ENCODE data around the gene CTIF. TPM values are rescaled to one million over a fixed set of nuclear protein-coding genes. Genes with fewer than 3 reads are reported as not detected.

CTIF gene
- total RNA-seq, 2 experiments from 2014 or later = 0.06 to 0.38 TPM

DNA sequence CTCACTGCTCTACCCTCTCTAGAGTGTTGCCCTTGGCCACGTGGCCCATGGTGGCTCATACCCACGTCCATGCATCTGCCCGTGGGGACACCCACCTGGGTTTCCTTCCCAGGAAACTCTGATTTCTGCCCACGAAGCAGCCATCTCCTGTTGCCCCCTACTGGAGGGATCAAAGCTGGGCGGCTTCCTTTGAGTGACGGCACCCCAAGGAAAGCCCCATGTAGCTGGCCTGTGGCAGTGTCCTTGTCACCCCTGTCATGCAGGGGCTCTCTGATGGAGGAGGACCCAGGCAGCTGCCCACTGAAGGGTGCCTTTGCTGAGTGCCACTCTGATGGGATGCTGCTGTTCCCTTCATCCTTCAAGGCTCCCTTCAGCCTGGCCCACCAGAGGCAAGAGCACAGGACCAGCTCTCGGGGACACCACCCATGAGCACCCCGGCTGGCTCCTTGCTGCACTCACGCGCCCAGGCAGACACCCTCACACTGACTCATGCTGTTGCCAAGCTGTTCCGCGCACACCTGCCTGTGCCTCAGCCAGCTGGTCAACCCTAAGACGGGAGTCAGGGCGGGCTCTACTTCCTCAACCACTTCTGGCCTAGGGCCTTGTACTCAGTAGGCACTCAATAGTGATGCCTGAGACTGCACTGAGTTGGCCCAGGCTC, 101.1 kb downstream of the CTIF start:
- Histone ChIP-seq H3K4me2 (ENCODE audit: low read length) (no peak overlapping the region), H3K36me3 (ENCODE audit: insufficient read depth, low read length) (no peaks in the 10 kb centered on the region), H2AFZ (ENCODE audit: low read length) (no peak overlapping the region), H3K9me3 (ENCODE audit: low read length) (no peaks in the 10 kb centered on the region), H3K4me3 (ENCODE audit: low read depth, low read length, poor library complexity, severe bottlenecking) (no peak overlapping the region), H3K27ac (ENCODE audit: low read depth, low read length, poor library complexity, severe bottlenecking) (no peak overlapping the region), H3K79me2 (ENCODE audit: insufficient read depth, low read depth, low read length) (no peaks in the 10 kb centered on the region), H3K4me1 (ENCODE audit: insufficient read depth, low read length, poor library complexity, severe bottlenecking) (peaks cover 14% of the 10 kb centered on the region), H4K20me1 (ENCODE audit: insufficient read depth, low read length) (no peaks in the 10 kb centered on the region), H3K9me2 (ENCODE audit: insufficient read depth, low read length) (no peaks in the 10 kb centered on the region)
- DNase-seq (ENCODE audit: low spot score) = no peak
- TF ChIP-seq, protein P1, sequence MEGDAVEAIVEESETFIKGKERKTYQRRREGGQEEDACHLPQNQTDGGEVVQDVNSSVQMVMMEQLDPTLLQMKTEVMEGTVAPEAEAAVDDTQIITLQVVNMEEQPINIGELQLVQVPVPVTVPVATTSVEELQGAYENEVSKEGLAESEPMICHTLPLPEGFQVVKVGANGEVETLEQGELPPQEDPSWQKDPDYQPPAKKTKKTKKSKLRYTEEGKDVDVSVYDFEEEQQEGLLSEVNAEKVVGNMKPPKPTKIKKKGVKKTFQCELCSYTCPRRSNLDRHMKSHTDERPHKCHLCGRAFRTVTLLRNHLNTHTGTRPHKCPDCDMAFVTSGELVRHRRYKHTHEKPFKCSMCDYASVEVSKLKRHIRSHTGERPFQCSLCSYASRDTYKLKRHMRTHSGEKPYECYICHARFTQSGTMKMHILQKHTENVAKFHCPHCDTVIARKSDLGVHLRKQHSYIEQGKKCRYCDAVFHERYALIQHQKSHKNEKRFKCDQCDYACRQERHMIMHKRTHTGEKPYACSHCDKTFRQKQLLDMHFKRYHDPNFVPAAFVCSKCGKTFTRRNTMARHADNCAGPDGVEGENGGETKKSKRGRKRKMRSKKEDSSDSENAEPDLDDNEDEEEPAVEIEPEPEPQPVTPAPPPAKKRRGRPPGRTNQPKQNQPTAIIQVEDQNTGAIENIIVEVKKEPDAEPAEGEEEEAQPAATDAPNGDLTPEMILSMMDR (conservative IDR thresholded peaks at IDR 0.05; ENCODE audit: low read length) = peak; percentile 60
- TF ChIP-seq EZH2phosphoT487 (IDR thresholded peaks at IDR 0.05; ENCODE audit: borderline replicate concordance, low read depth, low read length) = no peak
- ChIA-PET POLR2A (no interaction called here), CTCF (ENCODE audit: unreplicated experiment) (no interaction called here)
- no TSS peak for BruUV-seq (replicated peaks)
- intact Hi-C loops (cut with micrococcal nuclease; ENCODE audit: unreplicated experiment) = no loop called here

DNA sequence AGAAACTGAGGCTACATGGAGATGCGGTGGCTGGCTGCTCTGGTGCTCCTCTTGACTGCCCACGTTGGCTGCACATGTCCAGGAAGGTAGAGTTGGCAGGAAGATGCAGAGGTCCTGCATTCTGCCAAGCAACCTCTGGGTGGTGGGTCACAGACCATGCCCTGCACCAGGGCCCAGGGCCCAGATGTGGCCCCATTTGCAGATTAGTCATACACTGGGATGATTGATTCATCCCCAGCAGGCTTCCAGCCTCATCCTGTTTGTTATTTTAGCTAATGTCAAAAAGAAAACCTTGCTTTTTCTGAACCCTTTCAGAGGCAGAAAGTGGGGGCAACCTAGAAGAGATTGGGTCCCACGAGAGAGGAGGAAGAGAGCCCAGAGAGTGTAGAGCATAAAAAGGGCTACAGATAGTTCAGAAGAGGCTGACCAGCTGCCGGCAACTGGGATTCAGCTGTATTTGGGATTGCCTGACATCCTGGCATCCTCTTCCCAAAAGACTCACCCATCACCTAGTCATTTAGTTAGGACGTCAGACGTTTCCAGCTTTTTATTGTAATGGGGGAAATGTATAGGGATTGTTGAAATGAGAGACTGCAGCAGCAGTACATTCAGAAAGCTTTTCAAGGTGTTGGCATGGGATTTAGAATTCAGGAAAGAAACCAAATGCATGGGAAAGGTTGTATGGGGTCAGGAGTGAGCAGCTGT, 101.9 kb downstream of the CTIF start:
- intact Hi-C loops (cut with micrococcal nuclease; ENCODE audit: unreplicated experiment) = no loop called here
- H3K4me3 ChIP-seq (ENCODE audit: low read depth, low read length, poor library complexity, severe bottlenecking) = no peak overlapping the region
- H3K4me2 ChIP-seq (ENCODE audit: low read length) = no peak overlapping the region
- no peaks in the 10 kb centered on the region for H3K79me2 ChIP-seq (ENCODE audit: insufficient read depth, low read depth, low read length)
- H3K9me3 ChIP-seq (ENCODE audit: low read length) = no peaks in the 10 kb centered on the region
- BruUV-seq (replicated peaks) = no TSS peak
- POLR2A ChIA-PET = no interaction called here
- H3K27ac ChIP-seq (ENCODE audit: low read depth, low read length, poor library complexity, severe bottlenecking) = no peak overlapping the region
- H3K4me1 ChIP-seq (ENCODE audit: insufficient read depth, low read length, poor library complexity, severe bottlenecking) = peaks cover 14% of the 10 kb centered on the region
- H4K20me1 ChIP-seq (ENCODE audit: insufficient read depth, low read length) = no peaks in the 10 kb centered on the region
- H3K9me2 ChIP-seq (ENCODE audit: insufficient read depth, low read length) = no peaks in the 10 kb centered on the region
- no peaks in the 10 kb centered on the region for H3K36me3 ChIP-seq (ENCODE audit: insufficient read depth, low read length)
- no peak for DNase-seq (ENCODE audit: low spot score)
- TF ChIP-seq, protein P1 (conservative IDR thresholded peaks at IDR 0.05; ENCODE audit: low read length) = no peak
- no peak for TF ChIP-seq EZH2phosphoT487 (IDR thresholded peaks at IDR 0.05; ENCODE audit: borderline replicate concordance, low read depth, low read length)
- no peak overlapping the region for H2AFZ ChIP-seq (ENCODE audit: low read length)
- CTCF ChIA-PET (ENCODE audit: unreplicated experiment) = no interaction called here

DNA sequence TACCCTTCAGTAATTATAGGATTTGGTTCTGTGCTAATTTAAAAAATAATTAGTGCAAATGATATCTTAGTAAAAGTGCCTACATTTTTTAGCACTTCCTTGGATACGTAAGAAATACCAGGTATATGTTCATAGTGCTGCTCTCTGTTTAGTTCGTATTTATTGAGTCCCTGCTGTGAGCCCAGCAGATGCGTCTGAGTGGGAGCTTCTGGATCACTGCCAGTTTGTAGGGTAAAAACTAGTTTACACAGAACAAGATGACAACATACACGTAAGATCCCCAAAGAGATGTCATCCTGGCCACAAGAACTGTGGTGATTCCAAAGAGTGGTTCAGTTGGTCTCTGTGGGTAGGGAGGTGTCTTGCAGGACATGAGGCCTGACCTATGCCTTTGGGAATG, 103.2 kb downstream of the CTIF start:
- Histone ChIP-seq H3K36me3 (ENCODE audit: insufficient read depth, low read length) (no peaks in the 10 kb centered on the region), H2AFZ (ENCODE audit: low read length) (no peak overlapping the region), H3K27ac (ENCODE audit: low read depth, low read length, poor library complexity, severe bottlenecking) (no peak overlapping the region), H3K4me3 (ENCODE audit: low read depth, low read length, poor library complexity, severe bottlenecking) (no peak overlapping the region), H4K20me1 (ENCODE audit: insufficient read depth, low read length) (no peaks in the 10 kb centered on the region), H3K4me2 (ENCODE audit: low read length) (no peak overlapping the region), H3K9me2 (ENCODE audit: insufficient read depth, low read length) (no peaks in the 10 kb centered on the region), H3K79me2 (ENCODE audit: insufficient read depth, low read depth, low read length) (no peaks in the 10 kb centered on the region), H3K4me1 (ENCODE audit: insufficient read depth, low read length, poor library complexity, severe bottlenecking) (peaks cover 14% of the 10 kb centered on the region), H3K9me3 (ENCODE audit: low read length) (no peaks in the 10 kb centered on the region)
- BruUV-seq (replicated peaks) = no TSS peak
- DNase-seq (ENCODE audit: low spot score) = no peak
- TF ChIP-seq EZH2phosphoT487 (IDR thresholded peaks at IDR 0.05; ENCODE audit: borderline replicate concordance, low read depth, low read length) = no peak
- TF ChIP-seq, protein P1 (conservative IDR thresholded peaks at IDR 0.05; ENCODE audit: low read length) = no peak
- intact Hi-C loops (cut with micrococcal nuclease; ENCODE audit: unreplicated experiment) = no loop called here
- CTCF ChIA-PET (ENCODE audit: unreplicated experiment) = no interaction called here
- POLR2A ChIA-PET = no interaction called here

Data from OCI-LY7 (cell line).